CD8-positive, alpha-beta memory T cell (primary cell): ENCODE results near the gene B4GALT5. TPM values are rescaled to one million over a fixed set of nuclear protein-coding genes. Genes with fewer than 3 reads are reported as not detected.
A peak's percentile ranks its signal among the peaks of the same experiment; 100 is the strongest.

Source experiments
- CTCF ChIA-PET: fragments of 350-600 bp; sonication (Branson Sonifier 250); formaldehyde crosslinking; loops from one replicate; lab custom pipeline; 2021; ENCODE audit warnings: antibody characterized with exemption; lab: Charles Lee
- POLR2A ChIA-PET: fragments of 350-600 bp; sonication (Branson Sonifier 250); formaldehyde crosslinking; loops from one replicate; lab custom pipeline; 2021; ENCODE audit warnings: antibody characterized with exemption; lab: Charles Lee
- DNase-seq, 5 donors: peaks; one replicate each; pipeline versions ENCODE4 v3.0.0 to v3.0.0-alpha.2; 2020 to 2022; ENCODE audit warnings: mixed read lengths in 1 of 5
- H3K27ac ChIP-seq: one replicate; pipeline ENCODE4 v1.7.0; 2013; ENCODE audit warnings: low read depth, mild to moderate bottlenecking, low read length, moderate library complexity
- H3K27me3 ChIP-seq: 2 replicates; pipeline ENCODE4 v1.7.0; 2013; ENCODE audit warnings: low read length, mild to moderate bottlenecking; ENCODE audit not compliant: insufficient read depth, poor library complexity, severe bottlenecking
- H3K36me3 ChIP-seq: 2 replicates; pipeline ENCODE4 v1.7.0; 2013; ENCODE audit warnings: mild to moderate bottlenecking, low read length, moderate library complexity; ENCODE audit not compliant: insufficient read depth
- H3K4me1 ChIP-seq: 2 replicates; pipeline ENCODE4 v1.7.0; 2013; ENCODE audit warnings: mild to moderate bottlenecking, low read length, moderate library complexity; ENCODE audit not compliant: insufficient read depth
- H3K4me3 ChIP-seq: 2 replicates; pipeline ENCODE4 v1.7.0; 2013; ENCODE audit warnings: mild to moderate bottlenecking, low read length
- H3K9me3 ChIP-seq: 2 replicates; pipeline ENCODE4 v1.7.0; 2013; ENCODE audit warnings: mild to moderate bottlenecking, low read length
- H3K27ac Mint-ChIP-seq, 8 donors: one replicate each; pipeline ENCODE4 v1.8.0; 2020 to 2021; ENCODE audit warnings: mixed read lengths in 8 of 8, mild to moderate bottlenecking in 6 of 8, inconsistent platforms in 3 of 8, moderate library complexity in 3 of 8
- H3K27me3 Mint-ChIP-seq, 2 donors: one replicate each; pipeline ENCODE4 v1.8.0; 2020 to 2021; ENCODE audit warnings: mixed read lengths in 2 of 2, mild to moderate bottlenecking in 1 of 2, moderate library complexity in 1 of 2
- H3K36me3 Mint-ChIP-seq, 3 donors: one replicate each; pipeline ENCODE4 v1.8.0; 2020 to 2021; ENCODE audit warnings: mixed read lengths in 3 of 3, inconsistent platforms in 1 of 3, mild to moderate bottlenecking in 1 of 3
- H3K4me1 Mint-ChIP-seq, 3 donors: one replicate each; pipeline ENCODE4 v1.8.0; 2020 to 2021; ENCODE audit warnings: mixed read lengths in 3 of 3, inconsistent platforms in 1 of 3, mild to moderate bottlenecking in 1 of 3
- H3K4me3 Mint-ChIP-seq, 7 donors: one replicate each; pipeline ENCODE4 v1.8.0; 2020 to 2021; ENCODE audit warnings: mixed read lengths in 7 of 7, mild to moderate bottlenecking in 6 of 7, moderate library complexity in 4 of 7, inconsistent platforms in 2 of 7
- H3K9me3 Mint-ChIP-seq, 5 donors: one replicate each; pipeline ENCODE4 v1.8.0; 2020 to 2022; ENCODE audit warnings: mixed read lengths in 5 of 5, mild to moderate bottlenecking in 3 of 5, moderate library complexity in 2 of 5, inconsistent platforms in 1 of 5
- polyA plus RNA-seq: library from polyadenylated mRNA; unstranded; fragments of 300-500 nt; fragmentation: Illumina TruSeq; gene quantifications from one replicate; pipeline ENCODE4 v1.2.3, GENCODE V29; 2021
- total RNA-seq, 2 experiments: library from RNA; stranded (reverse); gene quantifications; one replicate each; pipeline ENCODE4 v1.2.3, GENCODE V29; 2021

The B4GALT5 gene
- total and polyA plus RNA-seq, 3 experiments from 2014 or later: 2.0 to 39.1 (median 37.5) TPM

DNA sequence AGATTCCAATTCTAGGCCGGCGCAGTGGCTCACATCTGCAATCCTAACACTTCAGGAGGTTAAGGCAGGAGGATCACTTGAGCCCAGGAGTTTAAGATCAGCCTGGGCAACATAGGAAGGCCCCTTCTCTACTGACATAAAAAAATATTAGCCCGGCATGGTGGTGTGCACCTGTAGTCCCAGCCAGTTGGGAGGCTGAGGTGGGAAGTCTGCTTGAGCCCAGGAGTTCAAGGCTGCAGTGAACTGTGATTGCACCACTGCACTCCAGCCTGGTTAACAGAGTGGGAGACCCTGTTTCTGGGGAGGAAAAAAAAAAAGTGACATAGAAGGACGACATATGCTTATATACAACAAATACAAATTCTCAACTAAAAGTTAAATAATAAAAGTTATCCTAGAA, 30.9 kb downstream of the B4GALT5 start:
- no peaks in the 10 kb centered on the region for H3K9me3 ChIP-seq
- CTCF ChIA-PET: no interaction called here

DNA sequence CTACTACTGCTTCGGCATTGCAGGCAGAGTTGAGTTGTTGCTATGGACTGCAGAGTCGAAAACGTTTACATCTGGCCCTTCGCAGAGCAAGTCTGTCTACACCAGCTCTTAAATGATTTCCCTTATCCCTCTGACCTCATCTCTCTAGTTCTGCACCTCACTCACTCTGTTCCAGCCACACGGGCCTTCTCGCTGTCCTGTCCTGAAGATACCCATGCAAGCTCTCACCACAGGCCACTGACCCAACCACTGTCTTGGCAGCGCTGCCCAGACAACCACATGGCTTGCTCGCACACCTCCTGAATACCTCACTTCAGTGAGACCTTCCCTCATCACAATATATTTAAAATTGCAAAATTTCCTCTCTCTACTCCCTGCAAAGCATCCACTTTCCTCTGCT, 31.4 kb downstream of the B4GALT5 start:
- no peak overlapping the region for H3K27ac ChIP-seq
- Mint-ChIP-seq H3K27me3 (no peaks in the 10 kb centered on the region), H3K9me3 (no peaks in the 10 kb centered on the region), H3K4me1 (peaks cover 64 to 84% (median 73%) of the 10 kb centered on the region in 3 donors), H3K27ac (peak overlapping the region in 5 of 8 donors; percentile 6 to 72 (median 55)), H3K36me3 (peaks cover 3 to 20% (median 4%) of the 10 kb centered on the region in 3 donors), H3K4me3 (peak overlapping the region in 2 of 7 donors; percentile 58 to 62)
- ChIA-PET CTCF (no interaction called here), POLR2A (no interaction called here)
- no peaks in the 10 kb centered on the region for H3K9me3 ChIP-seq
- peaks cover 24% of the 10 kb centered on the region for H3K4me1 ChIP-seq
- H3K36me3 ChIP-seq: no peaks in the 10 kb centered on the region
- no peak for DNase-seq
- no peaks in the 10 kb centered on the region for H3K27me3 ChIP-seq
- H3K4me3 ChIP-seq: no peak overlapping the region

More for the DNA sequence above, 30.9 kb downstream of the B4GALT5 start:
- no peaks in the 10 kb centered on the region for H3K27me3 Mint-ChIP-seq
- H3K36me3 Mint-ChIP-seq: peaks cover 3 to 20% (median 4%) of the 10 kb centered on the region in 3 donors
- peaks cover 62 to 83% (median 70%) of the 10 kb centered on the region in 3 donors for H3K4me1 Mint-ChIP-seq
- no peak overlapping the region for H3K4me3 ChIP-seq
- no peak overlapping the region for H3K4me3 Mint-ChIP-seq
- POLR2A ChIA-PET: interaction anchor here (1.4 kb wide), 1 partner anchor 15 kb away, joined by 4 read pairs; no protein-coding TSS in a partner anchor
- H3K27me3 ChIP-seq: no peaks in the 10 kb centered on the region
- H3K4me1 ChIP-seq: peaks cover 19% of the 10 kb centered on the region
- H3K9me3 Mint-ChIP-seq: no peaks in the 10 kb centered on the region
- no peak overlapping the region for H3K27ac ChIP-seq
- H3K36me3 ChIP-seq: no peaks in the 10 kb centered on the region
- H3K27ac Mint-ChIP-seq: peak overlapping the region in 4 of 8 donors; percentile 55 to 80 (median 60)
- DNase-seq: no peak

DNA sequence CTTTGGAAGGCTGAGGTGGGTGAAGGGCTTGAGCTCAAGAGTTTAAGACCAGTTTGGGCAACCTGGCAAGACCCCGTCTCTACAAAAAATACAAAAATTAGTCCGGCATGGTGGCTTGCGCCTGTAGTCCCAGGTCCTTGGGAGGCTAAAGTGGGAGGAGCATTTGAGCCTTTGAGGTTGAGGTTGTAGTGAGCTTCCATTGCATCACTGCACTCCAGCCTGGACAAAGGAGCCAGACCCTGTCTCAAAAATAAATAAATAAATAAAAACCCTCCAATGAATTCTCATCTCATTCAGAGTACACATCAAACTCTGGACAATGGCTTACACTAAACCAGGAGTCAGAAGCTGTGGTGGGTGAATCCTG, 31.8 kb downstream of the B4GALT5 start:
- CTCF ChIA-PET: no interaction called here
- H3K27me3 Mint-ChIP-seq: no peaks in the 10 kb centered on the region
- H3K27ac Mint-ChIP-seq: peak overlapping the region in 5 of 8 donors; percentile 2 to 72 (median 64)
- Histone ChIP-seq H3K36me3 (no peaks in the 10 kb centered on the region), H3K27ac (no peak overlapping the region), H3K27me3 (no peaks in the 10 kb centered on the region), H3K4me3 (no peak overlapping the region), H3K4me1 (peaks cover 29% of the 10 kb centered on the region), H3K9me3 (no peaks in the 10 kb centered on the region)
- POLR2A ChIA-PET: no interaction called here
- DNase-seq: no peak
- peaks cover 64 to 84% (median 74%) of the 10 kb centered on the region in 3 donors for H3K4me1 Mint-ChIP-seq
- H3K4me3 Mint-ChIP-seq: no peak overlapping the region
- H3K9me3 Mint-ChIP-seq: no peaks in the 10 kb centered on the region
- H3K36me3 Mint-ChIP-seq: peaks cover 3 to 20% (median 4%) of the 10 kb centered on the region in 3 donors

DNA sequence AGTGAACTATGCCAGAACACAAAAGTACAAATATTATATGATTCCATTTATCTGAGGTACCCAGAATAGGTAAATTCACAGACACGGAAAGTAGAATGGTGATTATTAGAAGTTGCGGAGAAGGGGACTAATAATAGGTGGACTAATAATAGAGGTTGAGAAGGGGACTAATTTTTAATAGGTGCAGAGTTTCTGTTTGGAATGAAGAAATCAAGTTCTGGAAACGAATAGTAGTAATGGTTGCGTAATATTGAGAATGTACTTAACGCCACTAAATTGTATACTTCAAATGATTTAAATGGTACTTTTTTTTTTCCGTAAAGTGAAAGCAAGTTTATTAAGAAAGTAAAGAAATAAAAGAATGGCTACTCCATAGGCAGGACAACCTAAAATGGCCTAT, 33.2 kb downstream of the B4GALT5 start:
- Mint-ChIP-seq H3K27me3 (no peaks in the 10 kb centered on the region), H3K9me3 (no peaks in the 10 kb centered on the region), H3K4me3 (peak overlapping the region in 1 of 7 donors; percentile 21), H3K4me1 (peaks cover 72 to 84% (median 78%) of the 10 kb centered on the region in 3 donors), H3K27ac (peak overlapping the region in 3 of 8 donors; percentile 13 to 27 (median 19)), H3K36me3 (peaks cover 3 to 20% (median 4%) of the 10 kb centered on the region in 3 donors)
- no peak overlapping the region for H3K4me3 ChIP-seq
- ChIA-PET CTCF (interaction anchor here (2.0 kb wide), 1 partner anchor 165 kb away, joined by 5 read pairs; no protein-coding TSS in a partner anchor), POLR2A (no interaction called here)
- no peak overlapping the region for H3K27ac ChIP-seq
- no peak for DNase-seq
- peaks cover 37% of the 10 kb centered on the region for H3K4me1 ChIP-seq
- H3K27me3 ChIP-seq: no peaks in the 10 kb centered on the region
- no peaks in the 10 kb centered on the region for H3K9me3 ChIP-seq
- H3K36me3 ChIP-seq: no peaks in the 10 kb centered on the region

DNA sequence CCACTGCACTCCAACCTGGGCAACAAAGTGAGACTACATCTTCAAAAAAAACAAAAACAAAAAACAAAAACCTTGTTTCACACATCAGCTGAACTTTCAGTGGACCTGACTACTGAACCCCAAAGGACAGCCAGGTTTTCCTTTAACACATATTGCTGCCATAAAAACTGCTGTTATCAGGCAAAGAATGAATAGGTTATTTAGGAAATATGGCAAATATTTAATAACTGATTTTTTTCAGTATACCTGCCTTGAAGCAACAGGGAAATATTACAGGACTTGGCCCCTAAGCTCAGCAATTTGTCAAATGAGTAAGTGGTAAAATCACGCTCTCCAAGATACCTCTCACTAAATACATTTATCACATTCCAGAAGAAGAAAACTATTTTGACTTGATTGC, 34.0 kb downstream of the B4GALT5 start:
- Mint-ChIP-seq H3K9me3 (no peaks in the 10 kb centered on the region), H3K27ac (peak overlapping the region; percentile 17 to 98 (median 79)), H3K36me3 (peaks cover 3 to 17% (median 4%) of the 10 kb centered on the region in 3 donors), H3K27me3 (no peaks in the 10 kb centered on the region), H3K4me3 (peak overlapping the region in 4 of 7 donors; percentile 10 to 39 (median 16)), H3K4me1 (peaks cover 75 to 85% (median 79%) of the 10 kb centered on the region in 3 donors)
- ChIA-PET CTCF (interaction anchor here (1.1 to 2.4 kb wide), 4 partner anchors 11 to 166 kb away, joined by 3 to 6 read pairs (median 4); no protein-coding TSS in a partner anchor), POLR2A (interaction anchor here (0.9 to 1.5 kb wide), 3 partner anchors 11 to 133 kb away, joined by 3 to 9 read pairs (median 4); partner anchors contain the start of genes B4GALT5 and SLC9A8)
- Histone ChIP-seq H3K9me3 (no peaks in the 10 kb centered on the region), H3K36me3 (no peaks in the 10 kb centered on the region), H3K4me1 (peaks cover 46% of the 10 kb centered on the region), H3K27me3 (no peaks in the 10 kb centered on the region), H3K4me3 (no peak overlapping the region), H3K27ac (peak overlapping the region; percentile 69)
- no peak for DNase-seq

DNA sequence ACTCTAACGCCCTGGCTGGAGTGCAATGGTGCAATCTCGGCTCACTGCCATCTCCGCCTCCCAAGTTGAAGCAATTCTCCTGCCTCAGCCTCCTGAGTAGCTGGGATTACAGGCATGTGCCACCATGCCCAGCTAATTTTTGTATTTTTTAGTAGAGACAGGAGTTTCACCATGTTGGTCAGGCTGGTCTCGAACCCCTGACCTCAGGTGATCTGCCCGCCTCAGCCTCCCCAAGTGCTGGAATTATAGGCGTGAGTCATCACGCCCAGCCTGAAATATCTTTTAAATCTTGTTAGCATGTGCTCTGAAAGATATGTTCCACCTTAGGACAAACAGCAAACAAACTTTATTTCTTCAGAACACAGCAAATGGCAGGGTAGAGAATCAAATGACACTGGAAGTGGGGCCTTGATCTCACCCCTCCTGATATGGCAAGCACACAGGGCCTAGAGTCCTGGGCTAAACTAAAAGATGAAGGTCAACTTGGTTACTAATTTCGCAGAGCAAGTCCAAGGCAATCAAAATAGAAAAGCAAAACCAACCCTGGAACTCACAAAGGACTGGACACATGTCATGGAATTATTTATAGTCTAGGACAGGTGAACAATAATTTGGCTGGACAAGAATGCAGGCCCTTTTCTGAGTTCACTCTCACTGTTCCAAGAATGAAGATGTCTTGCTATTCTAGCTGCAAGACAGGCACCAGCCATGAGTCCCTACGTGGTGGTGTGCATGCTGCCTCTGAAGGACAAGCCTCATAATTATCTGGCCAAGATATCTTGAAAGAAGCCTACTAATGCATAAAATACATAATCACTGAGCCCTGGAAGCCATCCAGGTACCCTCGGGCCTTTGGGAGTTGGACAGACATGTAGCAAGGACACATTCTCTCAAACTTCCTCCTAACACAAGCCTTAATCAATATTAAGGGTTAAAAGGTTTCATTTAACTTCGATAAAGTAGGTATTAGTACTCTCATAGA, 35.6 kb downstream of the B4GALT5 start:
- no peak for DNase-seq
- H3K4me1 ChIP-seq: peaks cover 47% of the 10 kb centered on the region
- no peaks in the 10 kb centered on the region for H3K9me3 Mint-ChIP-seq
- H3K4me3 ChIP-seq: no peak overlapping the region
- ChIA-PET POLR2A (interaction anchor here (1.5 kb wide), 1 partner anchor 9 kb away, joined by 9 read pairs; no protein-coding TSS in a partner anchor), CTCF (interaction anchor here (1.1 to 2.4 kb wide), 3 partner anchors 9 to 21 kb away, joined by 3 to 6 read pairs (median 3); no protein-coding TSS in a partner anchor)
- H3K27ac ChIP-seq: peak overlapping the region; percentile 69
- peaks cover 3 to 12% (median 4%) of the 10 kb centered on the region in 3 donors for H3K36me3 Mint-ChIP-seq
- H3K9me3 ChIP-seq: no peaks in the 10 kb centered on the region
- H3K27me3 ChIP-seq: no peaks in the 10 kb centered on the region
- no peaks in the 10 kb centered on the region for H3K27me3 Mint-ChIP-seq
- no peaks in the 10 kb centered on the region for H3K36me3 ChIP-seq
- H3K4me1 Mint-ChIP-seq: peaks cover 81 to 90% (median 87%) of the 10 kb centered on the region in 3 donors
- peak overlapping the region; percentile 83 to 98 (median 94) for H3K27ac Mint-ChIP-seq
- H3K4me3 Mint-ChIP-seq: peak overlapping the region; percentile 8 to 89 (median 68)

DNA sequence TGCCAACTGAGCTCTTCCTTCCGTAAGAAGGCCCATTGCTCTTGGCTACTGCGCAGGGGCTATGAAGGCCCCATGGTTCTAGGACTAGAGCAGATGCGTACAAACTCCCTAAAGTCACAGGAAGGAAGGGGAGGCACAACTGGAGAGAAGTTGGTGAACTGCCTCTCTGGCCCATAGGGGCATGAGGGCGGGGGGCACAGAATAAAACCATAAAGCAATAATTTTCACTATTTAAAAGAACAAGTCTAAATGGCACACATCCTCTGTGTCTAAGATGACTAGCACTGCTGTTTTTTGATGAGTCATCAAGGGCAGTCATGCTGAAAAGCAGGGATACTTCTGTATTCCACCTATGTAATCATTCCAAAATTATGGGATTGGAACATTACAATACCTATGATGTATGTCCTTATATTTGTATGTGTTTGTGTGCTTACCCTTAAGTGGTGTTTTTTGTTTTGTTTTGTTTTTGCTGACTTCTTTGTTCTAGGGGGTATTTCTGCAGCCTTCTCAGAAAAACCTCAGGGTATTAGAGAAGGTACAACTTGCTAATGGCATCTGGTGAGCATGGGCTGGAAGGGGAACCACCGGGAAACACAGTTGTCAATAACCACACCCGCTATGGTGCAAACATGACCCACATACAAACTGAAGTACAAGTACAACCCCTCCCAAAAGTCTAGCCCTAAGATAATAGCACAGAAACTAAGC, 36.9 kb downstream of the B4GALT5 start:
- no peaks in the 10 kb centered on the region for H3K9me3 Mint-ChIP-seq
- peaks cover 53% of the 10 kb centered on the region for H3K4me1 ChIP-seq
- CTCF ChIA-PET: interaction anchor here (1.5 kb wide), 1 partner anchor 21 kb away, joined by 3 read pairs; no protein-coding TSS in a partner anchor
- peaks cover 0 to 3% (median 0%) of the 10 kb centered on the region in 3 donors for H3K36me3 Mint-ChIP-seq
- DNase-seq: peak in 4 of 5 donors; percentile 27 to 73 (median 60)
- H3K27me3 ChIP-seq: no peaks in the 10 kb centered on the region
- peak overlapping the region; percentile 69 for H3K27ac ChIP-seq
- H3K4me3 ChIP-seq: peak overlapping the region; percentile 7
- H3K4me1 Mint-ChIP-seq: peaks cover 81 to 90% (median 90%) of the 10 kb centered on the region in 3 donors
- no peaks in the 10 kb centered on the region for H3K36me3 ChIP-seq
- POLR2A ChIA-PET: interaction anchor here (0.5 to 0.8 kb wide), 2 partner anchors 29 to 136 kb away, joined by 3 to 4 read pairs; no protein-coding TSS in a partner anchor
- no peaks in the 10 kb centered on the region for H3K27me3 Mint-ChIP-seq
- H3K27ac Mint-ChIP-seq: peak overlapping the region; percentile 83 to 98 (median 94)
- peak overlapping the region; percentile 26 to 89 (median 68) for H3K4me3 Mint-ChIP-seq
- H3K9me3 ChIP-seq: no peaks in the 10 kb centered on the region
